ENCODE data around the gene OTX2. TPM values are rescaled to one million over a fixed set of nuclear protein-coding genes. Genes with fewer than 3 reads are reported as not detected.

OTX2 gene
- total RNA-seq, 1 donor from 2014 or later, result 0.27 TPM

DNA sequence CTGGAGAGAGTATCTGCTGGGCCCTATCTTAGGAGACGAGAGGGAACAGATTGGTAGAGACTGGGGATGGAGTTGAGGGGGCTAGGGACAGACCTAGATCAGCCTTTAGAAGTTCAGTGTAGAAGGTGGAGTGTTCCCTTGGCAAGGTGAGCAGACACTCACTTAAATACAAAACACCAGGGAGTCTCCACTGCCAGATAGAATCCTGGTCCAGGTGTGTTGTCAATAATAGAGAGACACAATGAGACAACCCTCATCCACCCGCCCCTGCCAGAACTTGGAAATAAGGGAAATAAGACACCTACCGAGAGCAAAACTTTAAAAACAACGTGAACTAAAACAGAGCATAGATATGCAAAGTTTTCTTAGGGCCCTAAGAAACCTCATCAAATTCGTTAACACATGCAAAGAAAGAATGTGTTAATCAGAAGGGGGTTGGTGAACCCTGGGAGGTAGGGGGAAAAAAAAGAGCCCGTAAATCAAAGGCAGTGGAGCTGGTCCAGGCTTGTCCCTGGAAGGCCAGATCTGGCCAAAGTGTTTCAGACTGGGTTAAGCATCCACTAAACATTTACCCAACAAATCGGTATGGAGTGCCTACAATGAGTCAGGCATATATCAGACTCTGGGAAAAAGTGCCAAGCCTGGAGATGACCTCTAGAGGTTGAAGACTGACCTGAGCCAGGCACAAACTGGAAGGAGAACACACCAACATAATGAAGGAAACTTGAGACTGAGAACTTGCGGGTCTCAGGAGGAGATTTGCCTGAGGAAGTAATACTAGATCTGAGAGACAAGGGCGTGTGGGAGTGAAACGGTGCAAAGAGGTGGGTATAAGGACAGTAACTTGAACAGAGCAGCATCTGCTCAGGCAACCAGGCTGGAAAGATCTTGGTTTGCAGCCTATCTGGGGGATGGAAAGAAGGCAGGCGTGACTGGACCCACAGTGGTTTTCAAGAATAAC, 37.0 kb upstream of the OTX2 start:
- Mint-ChIP-seq H3K27me3 (ENCODE audit: low read depth) (peaks cover 36% of the 10 kb centered on the region), H3K27ac (no peak overlapping the region), H3K4me3 (no peak overlapping the region), H3K36me3 (no peaks in the 10 kb centered on the region), H3K4me1 (no peaks in the 10 kb centered on the region), H3K9me3 (peaks cover 3% of the 10 kb centered on the region)
- no peak for DNase-seq (ENCODE audit: low spot score in 2 of 2, unreplicated experiment in 2 of 2)
- TF ChIP-seq, protein P1, sequence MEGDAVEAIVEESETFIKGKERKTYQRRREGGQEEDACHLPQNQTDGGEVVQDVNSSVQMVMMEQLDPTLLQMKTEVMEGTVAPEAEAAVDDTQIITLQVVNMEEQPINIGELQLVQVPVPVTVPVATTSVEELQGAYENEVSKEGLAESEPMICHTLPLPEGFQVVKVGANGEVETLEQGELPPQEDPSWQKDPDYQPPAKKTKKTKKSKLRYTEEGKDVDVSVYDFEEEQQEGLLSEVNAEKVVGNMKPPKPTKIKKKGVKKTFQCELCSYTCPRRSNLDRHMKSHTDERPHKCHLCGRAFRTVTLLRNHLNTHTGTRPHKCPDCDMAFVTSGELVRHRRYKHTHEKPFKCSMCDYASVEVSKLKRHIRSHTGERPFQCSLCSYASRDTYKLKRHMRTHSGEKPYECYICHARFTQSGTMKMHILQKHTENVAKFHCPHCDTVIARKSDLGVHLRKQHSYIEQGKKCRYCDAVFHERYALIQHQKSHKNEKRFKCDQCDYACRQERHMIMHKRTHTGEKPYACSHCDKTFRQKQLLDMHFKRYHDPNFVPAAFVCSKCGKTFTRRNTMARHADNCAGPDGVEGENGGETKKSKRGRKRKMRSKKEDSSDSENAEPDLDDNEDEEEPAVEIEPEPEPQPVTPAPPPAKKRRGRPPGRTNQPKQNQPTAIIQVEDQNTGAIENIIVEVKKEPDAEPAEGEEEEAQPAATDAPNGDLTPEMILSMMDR (IDR thresholded peaks at IDR 0.05; ENCODE audit: unreplicated experiment), result no peak

GRCh38 chr14:56844406-56845002, 34.2 kb upstream of the OTX2 start:
- H3K36me3 Mint-ChIP-seq, result no peaks in the 10 kb centered on the region
- no peak overlapping the region for H3K4me3 Mint-ChIP-seq
- TF ChIP-seq, protein P1 (IDR thresholded peaks at IDR 0.05; ENCODE audit: unreplicated experiment), result no peak
- H3K27me3 Mint-ChIP-seq (ENCODE audit: low read depth), result peaks cover 32% of the 10 kb centered on the region
- H3K4me1 Mint-ChIP-seq, result no peaks in the 10 kb centered on the region
- DNase-seq (ENCODE audit: low spot score in 2 of 2, unreplicated experiment in 2 of 2), result no peak
- peaks cover 3% of the 10 kb centered on the region for H3K9me3 Mint-ChIP-seq
- H3K27ac Mint-ChIP-seq, result no peak overlapping the region

DNA sequence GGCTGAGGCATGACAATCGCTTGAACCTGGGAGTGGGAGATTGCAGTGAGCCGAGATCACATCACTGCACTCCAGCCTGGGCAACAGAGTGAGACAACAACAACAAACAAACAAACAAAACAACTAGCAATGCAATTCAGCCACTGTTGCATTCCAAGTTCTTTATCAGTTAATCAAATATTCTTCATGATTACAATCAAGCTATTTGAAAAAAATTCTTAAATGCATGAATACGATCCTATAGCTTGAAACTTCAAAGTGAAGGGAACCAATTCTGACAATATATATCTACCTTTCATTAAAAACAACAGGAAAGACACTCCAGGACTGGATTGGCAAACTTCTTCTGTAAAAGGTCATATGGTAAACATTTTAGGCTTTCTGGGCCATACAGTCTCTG, 31.3 kb upstream of the OTX2 start:
- H3K4me1 Mint-ChIP-seq, result no peaks in the 10 kb centered on the region
- peaks cover 3% of the 10 kb centered on the region for H3K9me3 Mint-ChIP-seq
- no peak overlapping the region for H3K4me3 Mint-ChIP-seq
- no peak overlapping the region for H3K27ac Mint-ChIP-seq
- H3K27me3 Mint-ChIP-seq (ENCODE audit: low read depth), result peaks cover 22% of the 10 kb centered on the region
- TF ChIP-seq, protein P1 (IDR thresholded peaks at IDR 0.05; ENCODE audit: unreplicated experiment), result no peak
- no peak for DNase-seq (ENCODE audit: low spot score in 2 of 2, unreplicated experiment in 2 of 2)
- no peaks in the 10 kb centered on the region for H3K36me3 Mint-ChIP-seq

GRCh38 chr14:56840221-56840620, 29.9 kb upstream of the OTX2 start:
- no peaks in the 10 kb centered on the region for H3K36me3 Mint-ChIP-seq
- H3K27me3 Mint-ChIP-seq (ENCODE audit: low read depth), result peaks cover 23% of the 10 kb centered on the region
- no peak overlapping the region for H3K27ac Mint-ChIP-seq
- DNase-seq (ENCODE audit: low spot score in 2 of 2, unreplicated experiment in 2 of 2), result no peak
- TF ChIP-seq, protein P1 (IDR thresholded peaks at IDR 0.05; ENCODE audit: unreplicated experiment), result no peak
- H3K9me3 Mint-ChIP-seq, result peaks cover 3% of the 10 kb centered on the region
- no peak overlapping the region for H3K4me3 Mint-ChIP-seq
- H3K4me1 Mint-ChIP-seq, result no peaks in the 10 kb centered on the region

- Mint-ChIP-seq H3K4me1 (no peaks in the 10 kb centered on the region), H3K27ac (no peak overlapping the region), H3K36me3 (no peaks in the 10 kb centered on the region), H3K4me3 (no peak overlapping the region), H3K9me3 (no peaks in the 10 kb centered on the region), H3K27me3 (ENCODE audit: low read depth) (peaks cover 53% of the 10 kb centered on the region)
- DNase-seq (ENCODE audit: low spot score in 2 of 2, unreplicated experiment in 2 of 2), result no peak
- TF ChIP-seq, protein P1 (IDR thresholded peaks at IDR 0.05; ENCODE audit: unreplicated experiment), result no peak
Observed at GRCh38 chr14:56829151-56829550, 18.9 kb upstream of the OTX2 start.
